GM10266 (cell line): ENCODE data around the gene GLIS1.

Experiments used
- DNase-seq: peaks from one replicate; pipeline ENCODE4 v3.0.0; 2012; ENCODE audit errors: extremely low spot score
- TF ChIP-seq, protein P1 (sequence below): IDR thresholded peaks from 2 replicates; pipeline ENCODE4 v1.5.1; 2012; ENCODE audit warnings: mild to moderate bottlenecking, low read depth; ENCODE audit not compliant: control insufficient read depth, insufficient read depth; ENCODE audit errors: missing control alignments

The GLIS1 gene

DNA sequence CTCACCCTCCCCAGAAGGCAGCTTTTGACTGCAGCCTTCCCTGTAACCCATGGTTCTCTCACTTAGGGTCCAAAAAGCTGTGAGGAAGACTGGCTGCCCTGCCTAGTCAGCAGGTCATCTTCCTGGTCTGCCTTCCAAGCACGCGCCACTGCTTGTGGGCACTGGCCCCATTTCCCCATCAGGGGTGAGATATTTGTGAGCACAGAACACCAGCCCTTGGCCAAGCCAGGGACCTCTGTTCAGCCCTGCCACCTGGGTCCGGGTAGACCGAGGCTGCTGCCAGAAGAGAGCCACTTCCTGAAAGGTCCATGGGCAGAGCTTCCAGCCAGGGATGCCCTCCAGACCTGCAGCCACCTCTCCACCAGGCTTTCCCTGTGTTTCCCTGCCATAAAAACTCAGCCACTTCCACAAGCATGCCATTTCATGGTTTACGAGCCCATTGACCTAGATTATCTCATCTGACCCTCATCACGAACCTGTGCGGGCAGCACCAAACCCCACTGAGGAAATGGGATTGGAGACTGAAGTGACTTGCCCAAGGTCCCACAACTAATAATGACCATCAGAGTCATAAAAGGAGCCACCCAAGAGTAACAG is 40.5 kb downstream of the GLIS1 start:
- no peak for DNase-seq
- TF ChIP-seq, protein P1, sequence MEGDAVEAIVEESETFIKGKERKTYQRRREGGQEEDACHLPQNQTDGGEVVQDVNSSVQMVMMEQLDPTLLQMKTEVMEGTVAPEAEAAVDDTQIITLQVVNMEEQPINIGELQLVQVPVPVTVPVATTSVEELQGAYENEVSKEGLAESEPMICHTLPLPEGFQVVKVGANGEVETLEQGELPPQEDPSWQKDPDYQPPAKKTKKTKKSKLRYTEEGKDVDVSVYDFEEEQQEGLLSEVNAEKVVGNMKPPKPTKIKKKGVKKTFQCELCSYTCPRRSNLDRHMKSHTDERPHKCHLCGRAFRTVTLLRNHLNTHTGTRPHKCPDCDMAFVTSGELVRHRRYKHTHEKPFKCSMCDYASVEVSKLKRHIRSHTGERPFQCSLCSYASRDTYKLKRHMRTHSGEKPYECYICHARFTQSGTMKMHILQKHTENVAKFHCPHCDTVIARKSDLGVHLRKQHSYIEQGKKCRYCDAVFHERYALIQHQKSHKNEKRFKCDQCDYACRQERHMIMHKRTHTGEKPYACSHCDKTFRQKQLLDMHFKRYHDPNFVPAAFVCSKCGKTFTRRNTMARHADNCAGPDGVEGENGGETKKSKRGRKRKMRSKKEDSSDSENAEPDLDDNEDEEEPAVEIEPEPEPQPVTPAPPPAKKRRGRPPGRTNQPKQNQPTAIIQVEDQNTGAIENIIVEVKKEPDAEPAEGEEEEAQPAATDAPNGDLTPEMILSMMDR: no peak

DNA sequence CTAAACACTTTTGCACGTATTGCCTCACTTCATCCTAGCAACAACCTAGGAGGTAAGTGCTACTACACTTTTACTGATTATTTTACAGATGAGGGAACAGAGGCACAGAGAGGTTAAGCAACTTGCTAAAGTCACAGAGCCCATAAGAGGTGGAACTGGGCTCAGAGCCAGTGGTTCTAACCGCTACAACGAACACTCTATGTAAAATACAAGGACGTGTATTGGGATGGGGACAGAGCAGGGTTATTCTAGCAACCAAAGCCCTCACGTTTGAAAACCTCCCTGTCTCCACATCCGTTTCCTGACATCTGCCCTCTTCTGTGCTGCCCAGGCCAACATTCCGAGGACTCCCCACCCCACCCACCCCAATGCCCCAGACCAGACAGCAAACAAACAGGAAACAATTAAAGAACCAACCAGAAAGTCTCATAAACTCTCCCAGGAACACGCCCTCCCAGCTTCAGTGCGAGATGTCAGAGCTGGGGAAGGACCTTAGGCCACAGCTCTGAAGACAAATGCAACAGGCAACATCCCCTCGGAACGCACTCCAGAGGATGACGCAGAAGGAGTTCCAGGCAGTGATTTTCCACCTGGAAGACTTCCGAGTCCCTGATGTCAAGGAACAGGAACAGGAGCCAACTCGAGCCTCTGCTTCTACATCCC is 41.1 kb downstream of the GLIS1 start:
- no peak for DNase-seq
- TF ChIP-seq, protein P1: no peak

DNA sequence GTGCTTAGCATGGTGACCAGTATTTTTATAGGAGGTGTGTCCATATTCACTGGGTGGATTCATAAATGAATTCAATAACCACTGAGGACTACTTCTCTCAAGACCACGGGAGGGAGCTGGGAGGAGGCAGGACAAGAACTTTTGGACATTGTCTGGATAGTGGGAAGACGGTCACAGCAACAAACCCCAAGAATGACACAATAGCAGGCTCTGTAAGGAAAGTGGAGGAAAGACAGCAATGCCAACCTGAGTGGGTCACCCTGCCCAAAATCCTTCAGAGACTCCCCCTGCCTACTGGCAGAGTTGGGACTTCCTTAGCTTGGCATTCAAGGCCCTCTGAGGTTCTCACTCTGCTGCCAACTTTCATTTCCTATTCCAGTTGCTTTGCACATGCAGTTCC is 42.0 kb downstream of the GLIS1 start:
- TF ChIP-seq, protein P1: no peak
- DNase-seq: no peak

DNA sequence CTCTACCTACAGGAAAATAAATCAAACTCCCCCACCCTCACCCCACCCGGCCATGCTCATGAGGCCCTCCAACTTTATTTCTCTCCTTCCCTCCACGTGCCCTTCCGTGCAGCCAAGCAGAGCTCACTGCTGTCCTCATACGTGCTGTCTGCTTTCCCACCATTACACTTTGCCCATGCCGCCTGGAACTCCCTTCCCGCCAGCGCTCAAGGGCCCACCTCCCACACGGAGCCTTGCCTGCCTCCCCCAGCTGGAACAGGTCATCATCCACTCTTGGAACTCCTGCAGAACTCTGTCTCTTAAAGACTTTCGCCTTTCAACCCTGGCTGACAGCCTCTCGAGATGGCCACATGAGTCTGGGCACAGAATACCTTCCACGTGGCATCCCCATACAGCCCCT is 42.4 kb downstream of the GLIS1 start:
- TF ChIP-seq, protein P1: no peak
- no peak for DNase-seq

DNA sequence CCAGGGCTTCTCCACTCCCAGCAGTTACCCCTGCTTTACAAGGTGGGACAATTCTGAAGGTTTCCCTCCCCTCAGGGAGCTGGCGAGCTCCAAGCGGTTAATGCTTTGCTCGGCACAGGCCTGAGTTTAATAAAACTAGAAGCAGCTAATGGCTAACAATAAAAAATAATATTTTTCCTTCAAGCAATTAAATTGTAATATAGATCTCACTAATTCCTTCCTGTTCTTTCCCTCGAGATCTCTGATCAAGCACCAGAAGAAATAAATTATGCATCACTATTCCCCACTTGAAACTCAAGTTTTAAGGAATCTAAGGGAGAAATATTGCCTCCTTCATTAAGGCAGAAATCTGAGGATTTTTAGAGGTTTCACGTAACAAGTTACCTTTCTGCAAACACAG is 42.9 kb downstream of the GLIS1 start:
- no peak for DNase-seq
- TF ChIP-seq, protein P1: no peak

DNA sequence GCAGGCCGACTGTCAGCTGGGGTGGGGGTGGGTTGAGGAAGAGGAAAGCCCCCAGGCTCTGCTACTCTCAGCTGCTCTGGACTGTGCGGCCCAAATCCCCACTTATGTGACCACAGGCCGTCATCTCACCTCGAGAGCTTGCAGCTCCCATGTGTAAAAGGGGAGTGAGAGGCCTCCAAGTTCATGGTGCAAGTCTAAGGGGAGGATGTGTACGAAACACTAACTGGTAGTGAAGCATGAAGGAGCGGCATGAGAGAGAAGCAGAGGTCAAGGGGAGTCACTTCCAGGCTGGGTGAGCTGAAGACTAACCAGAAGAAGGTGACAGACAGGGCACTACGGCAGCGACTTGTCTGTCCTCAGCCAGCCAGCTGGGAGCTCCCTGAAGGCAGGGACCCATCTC is 43.8 kb downstream of the GLIS1 start:
- TF ChIP-seq, protein P1: no peak
- DNase-seq: no peak

DNA sequence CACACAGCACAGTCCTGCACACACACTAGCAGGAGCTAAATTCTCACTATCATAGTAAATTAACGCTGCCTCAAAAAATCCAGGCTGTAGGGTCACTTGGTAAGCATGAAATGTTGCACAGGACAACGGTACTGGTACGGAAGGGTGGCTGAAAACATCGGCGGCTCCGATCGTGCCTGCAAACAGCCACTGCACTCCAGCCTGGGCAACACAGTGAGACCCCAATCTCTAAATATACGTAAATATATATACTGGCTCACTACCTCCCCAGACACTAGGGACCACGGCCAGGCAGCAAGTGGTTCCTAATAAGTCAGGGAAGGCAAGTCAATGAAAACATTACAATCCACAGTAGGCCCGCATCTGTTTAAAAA is 44.3 kb downstream of the GLIS1 start:
- TF ChIP-seq, protein P1: no peak
- DNase-seq: no peak
